Keratinocyte (primary cell): Measurements from ENCODE around the gene NKD1. TPM values are rescaled to one million over a fixed set of nuclear protein-coding genes. Genes with fewer than 3 reads are reported as not detected.
A peak's percentile ranks its signal among the peaks of the same experiment; 100 is the strongest.

Experiments
- DNase-seq: peaks from one replicate; pipeline ENCODE4 v3.0.0-alpha.2; 2011; ENCODE audit warnings: low read depth, missing footprints, low spot score
- FAIRE-seq: peaks from 2 replicates; lab custom pipeline; 2011; peaks lifted over from hg19 to GRCh38; lab: Jason Lieb, UNC
- H2AFZ ChIP-seq: 2 replicates; pipeline ENCODE4 v1.6.0; 2012; ENCODE audit warnings: low read length, control low read depth, inconsistent platforms; ENCODE audit not compliant: control insufficient read depth
- H3K27ac ChIP-seq: 2 replicates; pipeline ENCODE4 v1.5.1; 2011; ENCODE audit warnings: low read length; ENCODE audit not compliant: control insufficient read depth, insufficient read depth
- H3K27me3 ChIP-seq: 3 replicates; pipeline ENCODE4 v1.6.0; 2011; ENCODE audit warnings: low read length; ENCODE audit not compliant: control insufficient read depth, insufficient read depth; ENCODE audit errors: extremely low read depth
- H3K36me3 ChIP-seq, 2 experiments: 2 replicates in 1 of 2; 3 replicates in 1 of 2; pipeline ENCODE4 v1.5.1; 2011; ENCODE audit warnings: low read length in 2 of 2, mild to moderate bottlenecking in 1 of 2; ENCODE audit not compliant: control insufficient read depth in 2 of 2, insufficient read depth in 2 of 2; ENCODE audit errors: extremely low read depth in 1 of 2
- H3K4me1 ChIP-seq: 3 replicates; pipeline ENCODE4 v1.5.1; 2011; ENCODE audit warnings: low read length; ENCODE audit not compliant: control insufficient read depth, insufficient read depth; ENCODE audit errors: extremely low read depth
- H3K4me2 ChIP-seq: 3 replicates; pipeline ENCODE4 v1.6.0; 2011; ENCODE audit warnings: low read depth, low read length; ENCODE audit not compliant: control insufficient read depth, insufficient read depth; ENCODE audit errors: extremely low read depth
- H3K4me3 ChIP-seq, 3 experiments: fragments of 200-600 bp in 1 of 3; sonication (generic) in 1 of 3; 2 replicates in 2 of 3; 3 replicates in 1 of 3; pipeline ENCODE4 v1.5.1; 2011 to 2016; ENCODE audit warnings: low read length in 3 of 3, mild to moderate bottlenecking in 3 of 3, control low read depth in 2 of 3, inconsistent platforms in 1 of 3, low read depth in 1 of 3, mixed read lengths in 1 of 3, mixed run types in 1 of 3, moderate library complexity in 1 of 3; ENCODE audit not compliant: control insufficient read depth in 2 of 3, insufficient read depth in 2 of 3; ENCODE audit errors: extremely low read depth in 1 of 3
- H3K79me2 ChIP-seq: 2 replicates; pipeline ENCODE4 v1.6.0; 2012; ENCODE audit warnings: low read length; ENCODE audit not compliant: control insufficient read depth, insufficient read depth
- H3K9ac ChIP-seq: 3 replicates; pipeline ENCODE4 v1.6.0; 2011; ENCODE audit warnings: low read length; ENCODE audit not compliant: control insufficient read depth, insufficient read depth; ENCODE audit errors: extremely low read depth
- H3K9me1 ChIP-seq: 3 replicates; pipeline ENCODE4 v1.6.0; 2011; ENCODE audit warnings: low read length; ENCODE audit not compliant: control insufficient read depth, insufficient read depth; ENCODE audit errors: extremely low read depth
- H3K9me3 ChIP-seq: 2 replicates; pipeline ENCODE4 v1.5.1; 2012; ENCODE audit warnings: low read depth, low read length; ENCODE audit not compliant: control insufficient read depth
- H4K20me1 ChIP-seq: 3 replicates; pipeline ENCODE4 v1.6.0; 2011; ENCODE audit warnings: low read length; ENCODE audit not compliant: control insufficient read depth, insufficient read depth; ENCODE audit errors: extremely low read depth
- EZH2 ChIP-seq: IDR thresholded peaks from one replicate; pipeline ENCODE4 v1.6.1; 2012; ENCODE audit warnings: inconsistent platforms, mild to moderate bottlenecking, low read length, moderate library complexity
- dilution Hi-C: fragments of 300-500 bp; cut with MboI; formaldehyde crosslinking; loops from one replicate; pipeline ENCODE4 v1.7.0; 2020; ENCODE audit warnings: low sequenced_read_pairs; ENCODE audit not compliant: extremely low pct_ligation_motif_present
- polyA plus RNA-seq, 5 experiments: library from polyadenylated mRNA; depleted of rRNA in 3 of 5; stranded (reverse) in 3 of 5; stranded (forward) in 1 of 5; unstranded in 1 of 5; fragments of >200 nt; gene quantifications; 1 replicate in 1 of 5; 2 replicates in 3 of 5; 3 replicates in 1 of 5; pipeline versions ENCODE4 v1.2.1 to v1.2.3, GENCODE V29; 2011 to 2012; ENCODE audit warnings: missing spikeins in 2 of 5, low read depth in 1 of 5, low replicate concordance in 1 of 5
- TF ChIP-seq, protein P1 (sequence below), 3 experiments: IDR thresholded peaks in 1 of 3; conservative IDR thresholded peaks in 1 of 3; optimal IDR thresholded peaks in 1 of 3; 2 replicates in 2 of 3; 3 replicates in 1 of 3; pipeline versions ENCODE3 to v1.5.1; 2011; ENCODE audit warnings: low read length in 3 of 3, mild to moderate bottlenecking in 3 of 3, moderate library complexity in 2 of 3, control low read depth in 1 of 3, inconsistent platforms in 1 of 3; ENCODE audit not compliant: insufficient read depth in 2 of 3; ENCODE audit errors: extremely low read depth in 1 of 3

NKD1 gene
- polyA plus RNA-seq, 1 donor (not counting 4 experiments of a cell fraction or from before 2014, with no cell fraction given), result 0.62 TPM

DNA sequence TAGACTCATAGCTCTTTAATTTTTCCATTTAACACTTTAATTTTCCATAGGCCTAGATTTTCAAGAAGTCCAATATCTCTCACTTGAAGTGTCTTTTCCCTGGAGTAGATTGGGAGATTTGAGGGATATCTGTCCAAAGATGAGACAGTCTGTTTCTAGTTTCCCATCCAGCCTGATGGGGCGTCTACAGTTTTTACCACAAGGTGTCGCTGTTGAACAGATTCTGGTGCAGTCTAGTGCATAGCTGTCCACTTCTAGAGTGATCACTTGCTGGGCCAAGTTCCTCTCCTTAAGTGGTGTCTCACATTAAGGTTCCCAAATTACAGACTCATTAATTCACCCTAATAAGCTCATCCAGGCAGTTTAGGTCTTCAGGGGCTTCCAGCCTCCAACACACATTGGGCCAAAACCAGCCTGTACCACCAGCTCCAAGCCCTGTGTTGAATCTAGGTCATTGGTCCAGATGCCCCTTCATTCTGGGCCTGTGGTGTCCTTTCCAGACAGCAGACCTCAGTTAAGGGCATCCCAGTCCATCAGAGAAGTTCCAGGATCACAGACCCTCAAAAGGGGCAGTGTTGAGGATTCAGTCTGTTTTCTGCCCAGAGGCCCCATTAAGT, 123.6 kb downstream of the NKD1 start:
- Histone ChIP-seq H3K36me3 (no peaks in the 10 kb centered on the region), H4K20me1 (no peaks in the 10 kb centered on the region), H3K27me3 (no peaks in the 10 kb centered on the region), H3K9ac (no peak overlapping the region), H2AFZ (no peak overlapping the region), H3K4me2 (no peak overlapping the region), H3K4me1 (no peaks in the 10 kb centered on the region), H3K79me2 (no peaks in the 10 kb centered on the region), H3K4me3 (no peak overlapping the region), H3K9me1 (no peaks in the 10 kb centered on the region), H3K27ac (no peak overlapping the region), H3K9me3 (peaks cover 9% of the 10 kb centered on the region)
- peak; percentile 7 for DNase-seq
- TF ChIP-seq, protein P1, sequence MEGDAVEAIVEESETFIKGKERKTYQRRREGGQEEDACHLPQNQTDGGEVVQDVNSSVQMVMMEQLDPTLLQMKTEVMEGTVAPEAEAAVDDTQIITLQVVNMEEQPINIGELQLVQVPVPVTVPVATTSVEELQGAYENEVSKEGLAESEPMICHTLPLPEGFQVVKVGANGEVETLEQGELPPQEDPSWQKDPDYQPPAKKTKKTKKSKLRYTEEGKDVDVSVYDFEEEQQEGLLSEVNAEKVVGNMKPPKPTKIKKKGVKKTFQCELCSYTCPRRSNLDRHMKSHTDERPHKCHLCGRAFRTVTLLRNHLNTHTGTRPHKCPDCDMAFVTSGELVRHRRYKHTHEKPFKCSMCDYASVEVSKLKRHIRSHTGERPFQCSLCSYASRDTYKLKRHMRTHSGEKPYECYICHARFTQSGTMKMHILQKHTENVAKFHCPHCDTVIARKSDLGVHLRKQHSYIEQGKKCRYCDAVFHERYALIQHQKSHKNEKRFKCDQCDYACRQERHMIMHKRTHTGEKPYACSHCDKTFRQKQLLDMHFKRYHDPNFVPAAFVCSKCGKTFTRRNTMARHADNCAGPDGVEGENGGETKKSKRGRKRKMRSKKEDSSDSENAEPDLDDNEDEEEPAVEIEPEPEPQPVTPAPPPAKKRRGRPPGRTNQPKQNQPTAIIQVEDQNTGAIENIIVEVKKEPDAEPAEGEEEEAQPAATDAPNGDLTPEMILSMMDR (optimal IDR thresholded peaks at IDR 0.05 in 1 of 3, IDR thresholded peaks at IDR 0.05 in 1 of 3, conservative IDR thresholded peaks at IDR 0.05 in 1 of 3; ENCODE audit: extremely low read depth in 1 of 3, insufficient read depth in 2 of 3, low read length in 3 of 3), result peak; percentile 57 to 77 (median 73)
- no peak for TF ChIP-seq EZH2
- dilution Hi-C loops, result no loop called here
- FAIRE-seq, result peak; percentile 17

DNA sequence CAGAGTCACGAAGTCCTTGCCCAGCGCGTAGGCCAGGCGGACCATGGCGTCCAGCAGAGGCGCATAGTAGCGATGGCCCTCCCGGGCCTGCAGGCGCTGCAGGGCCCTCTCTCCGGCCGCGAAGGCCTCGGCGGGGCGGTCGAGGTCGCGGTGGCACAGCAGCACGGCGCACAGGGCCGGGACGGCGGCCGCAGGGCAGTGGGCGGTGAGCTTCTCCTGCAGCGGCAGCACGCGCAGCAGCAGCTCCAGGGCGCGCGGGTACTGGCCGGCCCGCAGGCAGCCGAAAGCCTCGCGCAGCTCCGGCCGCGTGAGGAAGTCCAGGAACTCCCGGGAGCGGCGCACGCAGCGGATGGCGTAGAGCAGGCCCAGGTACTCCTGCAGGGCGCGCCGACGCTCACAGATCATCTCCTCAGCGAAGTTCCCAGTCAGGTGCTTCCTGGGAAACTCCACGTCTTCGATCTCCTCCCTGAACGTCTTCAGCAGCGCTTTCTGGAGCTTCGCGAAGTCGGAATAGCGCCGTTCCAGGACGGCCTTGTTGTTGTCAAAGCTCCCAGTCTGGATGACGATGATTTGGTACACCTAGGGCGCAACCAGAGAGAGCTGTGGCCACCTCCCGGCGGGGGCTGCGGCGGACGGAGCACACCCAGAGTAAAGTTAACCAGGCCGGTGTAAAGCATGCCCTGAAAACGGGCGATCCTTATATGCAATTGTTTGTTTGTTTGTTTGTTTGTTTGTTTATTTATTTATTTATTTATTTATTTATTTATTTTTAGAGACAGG, 125.5 kb downstream of the NKD1 start:
- H3K79me2 ChIP-seq, result no peaks in the 10 kb centered on the region
- H3K9me1 ChIP-seq, result no peaks in the 10 kb centered on the region
- H4K20me1 ChIP-seq, result no peaks in the 10 kb centered on the region
- H2AFZ ChIP-seq, result no peak overlapping the region
- H3K9me3 ChIP-seq, result peaks cover 9% of the 10 kb centered on the region
- no peaks in the 10 kb centered on the region for H3K4me1 ChIP-seq
- H3K27me3 ChIP-seq, result no peaks in the 10 kb centered on the region
- H3K9ac ChIP-seq, result no peak overlapping the region
- dilution Hi-C loops, result no loop called here
- no peak overlapping the region for H3K4me3 ChIP-seq
- no peak for TF ChIP-seq EZH2
- TF ChIP-seq, protein P1 (optimal IDR thresholded peaks at IDR 0.05 in 1 of 3, IDR thresholded peaks at IDR 0.05 in 1 of 3, conservative IDR thresholded peaks at IDR 0.05 in 1 of 3; ENCODE audit: extremely low read depth in 1 of 3, insufficient read depth in 2 of 3, low read length in 3 of 3), result no peak
- H3K36me3 ChIP-seq, result no peaks in the 10 kb centered on the region
- DNase-seq (no peak), FAIRE-seq (no peak)
- H3K27ac ChIP-seq, result no peak overlapping the region
- no peak overlapping the region for H3K4me2 ChIP-seq
